A549 (cell line): ENCODE data around the gene GLT6D1. TPM values are rescaled to one million over a fixed set of nuclear protein-coding genes. Genes with fewer than 3 reads are reported as not detected.
A peak's percentile ranks its signal among the peaks of the same experiment; 100 is the strongest.

Source experiments
- ATAC-seq, 2 experiments: fragments of 200-7000 bp in 1 of 2; fragments of >200 bp in 1 of 2; cut with Nextera tagmentation in 1 of 2; cut with Tn5 transposase in 1 of 2; 3 replicates each; pipeline versions ENCODE4 v1.8.0 to v1.9.1; 2018 to 2020; ENCODE audit warnings: mild to moderate bottlenecking in 1 of 2, moderate library complexity in 1 of 2
- CTCF ChIA-PET: fragments of 300-600 bp; sonication (Branson Sonifier 250); formaldehyde crosslinking; extraction: SDS; loops from one replicate; lab custom pipeline; 2021; ENCODE audit warnings: antibody characterized with exemption, inconsistent platforms; lab: Yijun Ruan, JAX
- POLR2A ChIA-PET: fragments of 350-600 bp; formaldehyde crosslinking; extraction: SDS; loops from one replicate; lab custom pipeline; 2021; ENCODE audit warnings: antibody characterized with exemption, inconsistent platforms; lab: Yijun Ruan, JAX
- DNase-seq, 2 experiments: peaks; one replicate each; pipeline versions ENCODE4 v3.0.0 to v3.0.0-alpha.2; 2011 to 2016; ENCODE audit warnings: low read depth in 1 of 2, low spot score in 1 of 2
- FAIRE-seq: peaks from 2 replicates; lab custom pipeline; 2011; peaks lifted over from hg19 to GRCh38; lab: Jason Lieb, UNC
- H3K27ac ChIP-seq, 2 experiments: fragments of >200 bp; sonication (Bioruptor Twin); formaldehyde crosslinking; 3 replicates each; pipeline ENCODE4 v1.5.1; 2016 to 2017
- H3K4me1 ChIP-seq: fragments of >200 bp; sonication (Bioruptor Twin); formaldehyde crosslinking; 3 replicates; pipeline ENCODE4 v1.6.1; 2016
- H3K4me2 ChIP-seq: fragments of >200 bp; sonication (Bioruptor Twin); formaldehyde crosslinking; 3 replicates; pipeline ENCODE4 v1.6.1; 2016
- H3K4me3 ChIP-seq: fragments of >200 bp; sonication (Bioruptor Twin); formaldehyde crosslinking; 3 replicates; pipeline ENCODE4 v1.5.1; 2016
- H3K9me3 ChIP-seq: fragments of >200 bp; sonication (Bioruptor Twin); formaldehyde crosslinking; 3 replicates; pipeline ENCODE4 v1.6.1; 2016
- BHLHE40 ChIP-seq: IDR thresholded peaks from 2 replicates; pipeline ENCODE4 v1.6.1; 2012; ENCODE audit warnings: low read depth, low read length, inconsistent platforms
- CBX8 ChIP-seq: fragments of 200-600 bp; sonication (generic); IDR thresholded peaks from 2 replicates; pipeline ENCODE4 v1.6.1; 2016
- CHD2 ChIP-seq: fragments of 150-350 bp; IDR thresholded peaks from 2 replicates; pipeline ENCODE4 v1.6.1; 2014; ENCODE audit warnings: low read length; ENCODE audit not compliant: partially characterized antibody
- CHD4 ChIP-seq: fragments of 200-600 bp; sonication (generic); IDR thresholded peaks from 2 replicates; pipeline ENCODE4 v1.6.1; 2016; ENCODE audit warnings: antibody characterized with exemption, mild to moderate bottlenecking, borderline replicate concordance
- EHF ChIP-seq: fragments of 250-450 bp; sonication (Bioruptor Pico); IDR thresholded peaks from 2 replicates; pipeline ENCODE4 v1.5.0; 2020; ENCODE audit warnings: mild to moderate bottlenecking
- ELK1 ChIP-seq: fragments of 150-350 bp; IDR thresholded peaks from 2 replicates; pipeline ENCODE4 v1.6.1; 2014; ENCODE audit warnings: low read depth, mild to moderate bottlenecking, low read length
- ESRRA ChIP-seq: fragments of 150-350 bp; IDR thresholded peaks from 2 replicates; pipeline ENCODE4 v1.6.1; 2014; ENCODE audit warnings: mild to moderate bottlenecking, low read length, borderline replicate concordance
- FOSB ChIP-seq: fragments of 250-450 bp; sonication (Bioruptor Pico); IDR thresholded peaks from 2 replicates; pipeline ENCODE4 v1.5.0; 2020; ENCODE audit warnings: mild to moderate bottlenecking, moderate library complexity
- HDAC2 ChIP-seq: fragments of 200-600 bp; sonication (generic); IDR thresholded peaks from 2 replicates; pipeline ENCODE4 v1.6.1; 2016
- HOXB13 ChIP-seq: fragments of 250-450 bp; sonication (Bioruptor Pico); IDR thresholded peaks from 2 replicates; pipeline ENCODE4 v1.5.0; 2020; ENCODE audit warnings: low read depth, mild to moderate bottlenecking, moderate library complexity
- JUNB ChIP-seq: fragments of >200 bp; sonication (Bioruptor Twin); formaldehyde crosslinking; IDR thresholded peaks from 2 replicates; pipeline ENCODE4 v1.6.1; 2016
- KDM5A ChIP-seq: fragments of 200-600 bp; sonication (generic); IDR thresholded peaks from 2 replicates; pipeline ENCODE4 v1.6.1; 2016; ENCODE audit warnings: antibody characterized with exemption, mild to moderate bottlenecking
- MAX ChIP-seq: IDR thresholded peaks from 2 replicates; pipeline ENCODE4 v1.6.1; 2012
- NR3C1 ChIP-seq: fragments of >200 bp; sonication (Bioruptor Twin); formaldehyde crosslinking; IDR thresholded peaks from 3 replicates; pipeline ENCODE4 v1.6.1; 2017
- RAD21 ChIP-seq, 2 experiments: fragments of >200 bp in 1 of 2; sonication (Bioruptor Twin) in 1 of 2; formaldehyde crosslinking in 1 of 2; IDR thresholded peaks in 1 of 2; conservative IDR thresholded peaks in 1 of 2; 2 replicates in 1 of 2; 3 replicates in 1 of 2; pipeline ENCODE4 v1.6.1; 2012 to 2018; ENCODE audit warnings: inconsistent platforms in 1 of 2
- RARB ChIP-seq: fragments of 250-450 bp; sonication (Bioruptor Pico); IDR thresholded peaks from 2 replicates; pipeline ENCODE4 v1.8.0; 2021; ENCODE audit warnings: mild to moderate bottlenecking, moderate library complexity
- RNF2 ChIP-seq: fragments of 200-600 bp; sonication (generic); IDR thresholded peaks from 2 replicates; pipeline ENCODE4 v1.6.1; 2016; ENCODE audit warnings: low read depth, mild to moderate bottlenecking, antibody characterized with exemption, moderate library complexity, borderline replicate concordance
- SMC3 ChIP-seq: fragments of >200 bp; sonication (Bioruptor Twin); formaldehyde crosslinking; IDR thresholded peaks from 3 replicates; pipeline ENCODE4 v1.6.1; 2018; ENCODE audit warnings: inconsistent platforms
- TP53 ChIP-seq: fragments of 250-450 bp; sonication (Bioruptor Pico); IDR thresholded peaks from 2 replicates; pipeline ENCODE4 v1.5.0; 2021; ENCODE audit warnings: mild to moderate bottlenecking, moderate library complexity
- WGBS: methylation state at CpG from one replicate; pipeline ENCODE4 v1.1.6; 2017; ENCODE audit errors: missing lambda C conversion rate; 5-methylcytosine and 5-hydroxymethylcytosine counted together
- polyA plus RNA-seq, 4 experiments: library from polyadenylated mRNA; depleted of rRNA in 3 of 4; stranded (reverse); fragments of >200 nt; fragmentation: RNase III in 1 of 4; extraction: RNeasy Plus Mini Kit Qiagen cat#74134 plus additional on column Dnase treatment in 1 of 4; gene quantifications; 2 replicates in 3 of 4; 3 replicates in 1 of 4; pipeline ENCODE4 v1.2.3, GENCODE V29; 2011 to 2017
- TF ChIP-seq, protein P1 (sequence below): fragments of >200 bp; sonication (Bioruptor Twin); formaldehyde crosslinking; IDR thresholded peaks from 2 replicates; pipeline ENCODE4 v1.6.1; 2016
- TF ChIP-seq, protein P2 (sequence below): fragments of 250-450 bp; sonication (Bioruptor Pico); IDR thresholded peaks from 2 replicates; pipeline ENCODE4 v1.5.0; 2020; ENCODE audit warnings: low read depth, mild to moderate bottlenecking, moderate library complexity
- TF ChIP-seq, protein P3 (sequence below): fragments of 200-600 bp; sonication (generic); IDR thresholded peaks from 2 replicates; pipeline ENCODE4 v1.6.1; 2016; ENCODE audit warnings: antibody characterized with exemption, mild to moderate bottlenecking, moderate library complexity

Gene GLT6D1
- polyA plus RNA-seq, 2 of the 4 experiments (the other 2 are of a cell fraction): not detected

DNA sequence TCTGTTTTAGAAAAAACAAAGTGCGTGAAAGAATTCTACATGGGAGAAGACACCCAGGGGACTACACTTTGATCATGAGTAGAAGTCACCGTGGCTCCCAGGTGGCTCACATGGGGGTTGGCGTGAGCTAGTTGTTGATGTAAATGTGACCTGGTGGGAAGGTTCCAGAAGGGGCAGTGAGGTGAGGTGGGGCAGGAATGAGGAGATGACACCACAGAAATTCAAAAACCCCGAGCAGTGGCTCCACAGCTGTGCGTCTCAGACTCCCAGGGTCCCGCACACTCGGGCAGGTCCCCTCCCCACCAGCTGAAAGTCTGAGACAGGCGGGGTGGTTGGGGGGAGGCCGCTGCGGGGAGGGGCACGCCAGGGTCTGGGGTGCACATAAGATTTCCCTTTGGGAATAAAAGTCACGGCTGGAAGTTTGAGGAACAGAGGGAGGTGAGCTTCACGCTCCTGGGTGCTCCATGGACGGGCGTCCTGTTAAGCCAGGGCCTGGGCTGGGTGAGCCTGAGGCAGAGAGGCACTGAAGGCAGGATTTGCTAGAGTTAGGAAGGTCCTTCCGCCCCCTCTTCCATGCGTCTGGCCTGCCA, 29.9 kb downstream of the GLT6D1 start:
- FAIRE-seq (no peak), DNase-seq (no peak), ATAC-seq (0 out of 6 replicates have a peak, but pooled peaks of 1 of the 2 experiments have one; percentile 18)
- Histone ChIP-seq H3K4me2 (no peak overlapping the region), H3K27ac (no peak overlapping the region), H3K9me3 (no peaks in the 10 kb centered on the region), H3K4me1 (no peaks in the 10 kb centered on the region), H3K4me3 (no peak overlapping the region)
- TF ChIP-seq BHLHE40: no peak
- no peak for TF ChIP-seq FOSB (CRISPR knock-in tag)
- no peak for TF ChIP-seq ESRRA
- TF ChIP-seq RNF2: no peak
- TF ChIP-seq RARB (CRISPR knock-in tag): no peak
- no peak for TF ChIP-seq CHD2
- no peak for TF ChIP-seq ELK1
- no peak for TF ChIP-seq CHD4
- ChIA-PET POLR2A (no interaction called here), CTCF (interaction anchor here (1.2 kb wide), 1 partner anchor 9 kb away, joined by 3 read pairs; no protein-coding TSS in a partner anchor)
- 58% methylated on average over 17 of the region's 17 CpGs for WGBS

- ChIA-PET POLR2A (no interaction called here), CTCF (interaction anchor here (1.2 kb wide), 1 partner anchor 8 kb away, joined by 3 read pairs; no protein-coding TSS in a partner anchor)
- DNase-seq (no peak), FAIRE-seq (no peak), ATAC-seq (no peak)
- 73% methylated on average over 7 of the region's 15 CpGs for WGBS
- Histone ChIP-seq H3K27ac (no peak overlapping the region), H3K4me2 (no peak overlapping the region), H3K4me3 (no peak overlapping the region), H3K4me1 (no peaks in the 10 kb centered on the region), H3K9me3 (no peaks in the 10 kb centered on the region)
- no peak for TF ChIP-seq CBX8
- no peak for TF ChIP-seq KDM5A
- TF ChIP-seq EHF (CRISPR knock-in tag): no peak
- TF ChIP-seq, protein P1, sequence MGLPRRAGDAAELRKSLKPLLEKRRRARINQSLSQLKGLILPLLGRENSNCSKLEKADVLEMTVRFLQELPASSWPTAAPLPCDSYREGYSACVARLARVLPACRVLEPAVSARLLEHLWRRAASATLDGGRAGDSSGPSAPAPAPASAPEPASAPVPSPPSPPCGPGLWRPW: no peak
- TF ChIP-seq RAD21 (conservative IDR thresholded peaks at IDR 0.05 in 1 of 2, IDR thresholded peaks at IDR 0.05 in 1 of 2): no peak
- TF ChIP-seq HDAC2: no peak
- no peak for TF ChIP-seq TP53 (CRISPR knock-in tag)
- TF ChIP-seq, protein P2, sequence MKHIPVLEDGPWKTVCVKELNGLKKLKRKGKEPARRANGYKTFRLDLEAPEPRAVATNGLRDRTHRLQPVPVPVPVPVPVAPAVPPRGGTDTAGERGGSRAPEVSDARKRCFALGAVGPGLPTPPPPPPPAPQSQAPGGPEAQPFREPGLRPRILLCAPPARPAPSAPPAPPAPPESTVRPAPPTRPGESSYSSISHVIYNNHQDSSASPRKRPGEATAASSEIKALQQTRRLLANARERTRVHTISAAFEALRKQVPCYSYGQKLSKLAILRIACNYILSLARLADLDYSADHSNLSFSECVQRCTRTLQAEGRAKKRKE (CRISPR knock-in tag): no peak
- no peak for TF ChIP-seq JUNB
- TF ChIP-seq MAX: no peak
- no peak for TF ChIP-seq NR3C1
- no peak for TF ChIP-seq HOXB13 (CRISPR knock-in tag)
- TF ChIP-seq, protein P3, sequence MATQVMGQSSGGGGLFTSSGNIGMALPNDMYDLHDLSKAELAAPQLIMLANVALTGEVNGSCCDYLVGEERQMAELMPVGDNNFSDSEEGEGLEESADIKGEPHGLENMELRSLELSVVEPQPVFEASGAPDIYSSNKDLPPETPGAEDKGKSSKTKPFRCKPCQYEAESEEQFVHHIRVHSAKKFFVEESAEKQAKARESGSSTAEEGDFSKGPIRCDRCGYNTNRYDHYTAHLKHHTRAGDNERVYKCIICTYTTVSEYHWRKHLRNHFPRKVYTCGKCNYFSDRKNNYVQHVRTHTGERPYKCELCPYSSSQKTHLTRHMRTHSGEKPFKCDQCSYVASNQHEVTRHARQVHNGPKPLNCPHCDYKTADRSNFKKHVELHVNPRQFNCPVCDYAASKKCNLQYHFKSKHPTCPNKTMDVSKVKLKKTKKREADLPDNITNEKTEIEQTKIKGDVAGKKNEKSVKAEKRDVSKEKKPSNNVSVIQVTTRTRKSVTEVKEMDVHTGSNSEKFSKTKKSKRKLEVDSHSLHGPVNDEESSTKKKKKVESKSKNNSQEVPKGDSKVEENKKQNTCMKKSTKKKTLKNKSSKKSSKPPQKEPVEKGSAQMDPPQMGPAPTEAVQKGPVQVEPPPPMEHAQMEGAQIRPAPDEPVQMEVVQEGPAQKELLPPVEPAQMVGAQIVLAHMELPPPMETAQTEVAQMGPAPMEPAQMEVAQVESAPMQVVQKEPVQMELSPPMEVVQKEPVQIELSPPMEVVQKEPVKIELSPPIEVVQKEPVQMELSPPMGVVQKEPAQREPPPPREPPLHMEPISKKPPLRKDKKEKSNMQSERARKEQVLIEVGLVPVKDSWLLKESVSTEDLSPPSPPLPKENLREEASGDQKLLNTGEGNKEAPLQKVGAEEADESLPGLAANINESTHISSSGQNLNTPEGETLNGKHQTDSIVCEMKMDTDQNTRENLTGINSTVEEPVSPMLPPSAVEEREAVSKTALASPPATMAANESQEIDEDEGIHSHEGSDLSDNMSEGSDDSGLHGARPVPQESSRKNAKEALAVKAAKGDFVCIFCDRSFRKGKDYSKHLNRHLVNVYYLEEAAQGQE: no peak
- no peak for TF ChIP-seq CHD2
- TF ChIP-seq SMC3: no peak
- no peak for TF ChIP-seq ESRRA
Measured at GRCh38 chr9:135608999-135609317, 30.4 kb downstream of the GLT6D1 start.
